DMS 273 (cell line): Measurements from ENCODE around the gene PPP2R3A.
"Not testable (repeated sequence)": the region's sequence is repeated elsewhere in the genome, so short reads cannot be mapped to it uniquely, and the experiment has no call there.

Source experiments
- DNase-seq: peaks from one replicate; lab custom pipeline; 2025; ENCODE audit not compliant: unreplicated experiment; lab: John Stamatoyannopoulos, UW

The PPP2R3A gene

DNA sequence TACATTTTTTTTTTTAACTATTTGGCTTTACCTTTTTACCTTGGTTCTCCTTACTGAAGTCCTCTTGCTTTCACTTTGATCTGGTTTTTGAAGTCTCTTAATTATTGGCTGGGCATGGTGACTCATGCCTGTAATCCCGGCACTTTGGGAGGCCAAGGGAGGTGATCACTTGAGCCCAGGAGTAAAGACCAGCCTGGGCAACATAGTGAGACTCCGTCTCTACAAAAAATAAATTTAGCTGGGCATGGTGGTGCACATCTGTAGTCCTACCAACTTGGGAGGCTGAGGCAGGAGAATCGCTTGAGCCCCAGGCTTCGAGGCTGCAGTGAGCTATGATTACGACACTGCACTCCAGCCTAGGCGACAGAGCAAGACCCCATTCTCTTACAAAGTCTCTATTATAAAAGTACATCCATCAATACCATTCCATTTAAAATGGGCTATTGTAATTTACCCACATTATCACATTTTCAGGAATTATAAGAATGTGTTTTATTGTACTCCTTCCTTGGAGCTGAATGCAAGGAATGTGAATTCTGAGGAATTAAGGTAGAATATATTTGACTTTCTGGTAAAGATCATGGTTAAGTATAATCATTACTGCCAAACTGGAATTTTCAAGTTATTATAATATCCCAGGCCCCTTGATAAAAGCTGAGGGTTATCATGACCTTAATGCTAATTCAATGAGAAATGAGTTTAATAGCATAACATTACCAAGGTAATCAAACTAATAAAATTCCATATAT lies 181.6 kb downstream of the PPP2R3A start:
- no peak for DNase-seq

DNA sequence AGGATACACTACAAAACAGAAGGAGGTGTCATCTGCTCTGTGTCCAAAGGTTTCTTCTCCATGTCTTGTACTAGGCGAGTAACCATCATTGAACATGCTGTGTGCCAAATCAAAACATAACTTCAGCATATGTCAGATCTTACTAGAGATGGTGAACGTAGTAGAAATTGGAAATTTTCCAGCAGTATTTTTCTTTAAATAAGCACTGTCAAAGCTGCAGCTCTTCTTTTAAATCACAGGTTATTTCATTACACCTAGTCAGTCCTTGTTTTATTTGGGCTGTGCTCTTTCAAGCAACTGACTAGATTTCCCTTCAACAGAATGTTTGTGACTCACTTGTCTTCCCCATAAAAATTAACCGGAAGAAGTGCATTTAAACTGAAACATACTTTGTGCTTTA lies 184.1 kb downstream of the PPP2R3A start:
- peak; percentile 33 for DNase-seq

DNA sequence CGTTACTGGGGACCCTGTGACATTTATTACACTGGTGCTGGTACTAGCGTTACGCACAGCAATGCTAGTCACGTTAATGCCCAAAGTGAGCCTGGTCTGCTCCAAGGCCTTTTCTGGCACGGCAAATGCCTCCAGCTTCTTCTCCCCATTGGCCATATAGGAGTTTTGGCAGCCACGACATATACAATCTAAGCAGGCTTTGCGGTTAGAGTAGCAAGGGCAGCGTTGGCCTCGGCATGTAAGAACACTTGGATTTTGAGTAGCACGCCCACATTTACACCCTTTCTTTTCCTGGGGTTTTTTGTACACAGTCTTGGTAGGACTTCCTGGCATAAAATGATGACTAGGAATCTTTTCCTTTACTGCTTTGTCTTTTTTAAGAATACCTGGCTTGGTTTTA lies 185.7 kb downstream of the PPP2R3A start:
- DNase-seq = no peak

DNA sequence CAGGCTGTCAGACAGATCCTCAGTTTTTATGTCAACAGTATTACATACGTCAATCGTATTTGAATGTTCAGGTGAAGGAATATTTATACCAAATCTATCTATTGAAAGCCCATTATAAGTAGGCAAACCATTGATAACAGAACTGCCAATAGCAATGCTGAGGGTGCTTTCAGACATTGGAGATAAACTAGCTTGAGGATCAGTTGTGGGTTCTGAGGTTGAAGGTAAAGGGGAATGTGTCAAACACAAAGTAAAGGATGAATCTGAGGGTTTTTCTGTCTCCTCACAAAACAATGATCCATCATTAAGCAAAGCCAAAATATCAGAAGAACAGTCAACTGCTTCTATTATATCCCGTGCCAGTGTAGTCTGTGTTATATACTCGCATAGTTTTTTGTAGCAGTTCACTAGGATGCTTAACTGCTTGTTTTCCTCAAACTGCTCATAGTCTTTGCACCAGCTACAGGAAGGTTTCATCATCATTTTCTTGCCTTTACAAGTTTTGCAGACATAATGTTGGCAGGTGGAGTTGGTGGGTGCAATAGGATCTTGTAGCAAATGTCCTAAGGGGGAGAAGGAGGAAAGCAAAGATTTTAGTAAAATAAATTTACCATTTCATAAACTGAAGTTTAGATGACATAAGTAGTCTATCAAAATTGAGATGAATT lies 186.8 kb downstream of the PPP2R3A start:
- DNase-seq = no peak

DNA sequence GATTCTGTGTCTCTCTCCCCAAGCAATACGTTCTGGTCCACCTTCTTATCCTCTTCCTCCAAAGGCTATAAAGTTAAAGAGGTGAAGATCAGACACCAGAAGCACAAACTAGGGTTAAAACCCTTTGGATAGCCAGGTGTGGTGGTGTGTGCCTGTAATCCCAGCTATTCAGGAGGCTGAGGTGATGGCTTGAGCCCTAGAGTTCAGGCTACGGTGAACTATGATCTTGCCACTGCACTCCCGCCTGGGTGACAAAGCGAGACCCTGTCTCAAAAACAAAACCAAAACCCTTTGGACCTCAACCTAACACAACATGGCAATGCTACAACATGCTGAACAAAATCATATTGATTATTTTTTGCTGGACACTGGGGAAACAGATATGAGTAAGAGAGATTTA lies 187.4 kb downstream of the PPP2R3A start:
- DNase-seq = no peak

DNA sequence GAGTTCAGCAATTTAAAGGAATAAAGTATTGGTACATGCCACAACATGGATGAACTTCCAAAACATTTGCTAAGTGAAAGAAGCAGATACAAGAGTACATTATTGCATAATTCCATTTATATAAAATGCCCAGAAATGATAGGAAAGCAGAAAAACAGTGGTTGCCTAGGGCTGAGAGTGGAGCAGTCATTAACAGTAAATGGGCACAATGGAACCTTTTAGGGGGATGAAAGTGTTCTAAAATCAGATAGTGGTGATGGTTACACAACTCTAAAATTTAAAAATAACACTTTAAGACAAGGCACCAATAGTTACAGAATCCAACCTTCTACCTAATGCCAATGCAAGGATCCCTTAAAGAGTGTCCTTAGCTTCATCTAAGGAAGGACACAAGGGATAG lies 196.0 kb downstream of the PPP2R3A start:
- no peak for DNase-seq

DNA sequence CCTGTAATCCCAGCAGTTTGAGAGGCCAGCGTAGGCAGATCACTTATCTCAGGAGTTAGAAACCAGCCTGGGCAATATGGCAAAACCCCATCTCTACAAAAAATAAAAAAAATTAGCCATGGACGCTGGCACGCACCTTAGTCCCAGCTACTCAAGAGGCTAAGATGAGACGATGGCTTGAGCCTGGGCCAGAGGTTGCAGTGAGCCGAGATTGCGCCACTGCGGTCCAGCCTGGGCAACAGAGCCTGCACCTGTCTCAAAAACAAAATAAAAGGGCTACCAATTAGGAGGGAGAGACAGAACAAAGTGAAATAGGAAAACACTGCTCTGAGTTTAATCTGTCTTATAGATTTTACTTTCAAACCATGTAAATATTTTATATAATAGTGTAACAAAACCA lies 196.8 kb downstream of the PPP2R3A start:
- DNase-seq = no peak

DNA sequence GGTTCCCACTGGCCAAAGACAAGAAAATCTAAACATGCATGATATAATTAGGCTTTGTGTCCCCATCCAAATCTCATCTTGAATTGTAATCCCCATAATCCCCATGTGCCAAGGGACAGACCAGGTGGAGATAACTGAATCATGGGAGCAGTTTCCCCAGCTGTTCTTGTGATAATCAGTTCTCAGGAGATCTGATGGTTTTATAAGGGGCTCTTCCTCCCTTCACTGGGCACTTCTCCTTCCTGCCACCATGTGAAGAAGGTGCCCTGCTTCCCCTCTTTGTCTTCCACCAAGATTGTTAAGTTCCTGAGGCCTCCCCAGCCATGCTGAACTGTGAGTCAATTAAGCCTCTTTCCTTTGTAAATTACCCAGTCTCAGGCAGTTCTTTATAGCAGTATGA lies 198.1 kb downstream of the PPP2R3A start:
- DNase-seq = peak; percentile 24

DNA sequence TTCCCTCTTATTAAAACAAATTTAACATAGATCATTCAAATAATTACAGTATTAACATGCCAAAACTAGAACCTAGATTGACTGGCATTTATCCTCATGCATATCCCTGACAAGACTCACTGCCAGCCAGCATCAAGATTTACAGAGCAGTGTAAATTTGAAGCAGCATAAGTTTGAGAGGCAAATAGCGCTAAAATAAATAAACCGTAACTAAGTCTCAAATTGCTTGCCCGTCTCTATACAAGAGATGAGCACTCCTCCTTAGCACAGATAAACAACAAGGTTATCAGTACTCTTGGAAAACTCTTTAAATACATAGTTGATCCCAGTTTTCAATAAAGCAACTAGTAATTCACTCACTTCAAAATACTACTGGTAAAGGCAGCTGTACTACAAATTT lies 201.0 kb downstream of the PPP2R3A start:
- DNase-seq = peak; percentile 35

DNA sequence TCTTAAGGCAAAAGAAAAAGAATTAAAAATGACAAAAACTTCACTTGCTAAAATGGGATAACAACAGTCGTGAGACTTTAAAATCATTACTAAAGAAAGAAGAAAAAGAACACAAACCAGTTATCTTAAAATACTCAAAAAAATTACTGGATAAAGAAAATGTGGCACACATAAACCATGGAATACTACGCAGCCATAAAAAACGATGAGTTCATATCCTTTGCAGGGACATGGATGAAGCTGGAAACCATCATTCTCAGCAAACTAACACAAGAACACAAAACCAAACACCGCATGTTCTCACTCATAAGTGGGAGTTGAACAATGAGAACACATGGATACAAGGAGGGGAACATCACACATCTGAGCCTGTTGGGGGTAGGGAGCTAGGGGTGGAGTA lies 202.7 kb downstream of the PPP2R3A start:
- not testable (repeated sequence) for DNase-seq

DNA sequence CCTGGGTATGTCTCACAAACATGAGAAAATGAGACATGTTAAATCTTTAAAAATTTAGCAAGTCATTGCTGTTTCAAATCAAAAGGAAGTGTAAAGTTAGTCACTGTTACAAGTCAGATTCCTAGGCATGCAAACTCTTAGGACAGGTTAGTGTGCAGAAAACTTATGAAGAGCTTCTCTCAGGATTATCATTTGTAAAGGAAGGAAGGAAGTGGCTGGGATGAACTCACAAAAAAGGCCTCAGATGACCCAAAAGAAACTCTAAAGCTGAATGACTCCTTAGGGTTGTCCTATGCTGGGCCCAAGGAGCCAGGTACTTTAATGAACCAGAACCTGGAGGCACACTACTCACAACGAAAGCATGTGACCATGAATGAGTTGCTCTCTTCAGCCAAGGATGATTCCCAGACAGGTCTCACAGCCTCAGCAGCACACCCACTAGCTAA lies 205.6 kb downstream of the PPP2R3A start:
- DNase-seq = no peak

DNA sequence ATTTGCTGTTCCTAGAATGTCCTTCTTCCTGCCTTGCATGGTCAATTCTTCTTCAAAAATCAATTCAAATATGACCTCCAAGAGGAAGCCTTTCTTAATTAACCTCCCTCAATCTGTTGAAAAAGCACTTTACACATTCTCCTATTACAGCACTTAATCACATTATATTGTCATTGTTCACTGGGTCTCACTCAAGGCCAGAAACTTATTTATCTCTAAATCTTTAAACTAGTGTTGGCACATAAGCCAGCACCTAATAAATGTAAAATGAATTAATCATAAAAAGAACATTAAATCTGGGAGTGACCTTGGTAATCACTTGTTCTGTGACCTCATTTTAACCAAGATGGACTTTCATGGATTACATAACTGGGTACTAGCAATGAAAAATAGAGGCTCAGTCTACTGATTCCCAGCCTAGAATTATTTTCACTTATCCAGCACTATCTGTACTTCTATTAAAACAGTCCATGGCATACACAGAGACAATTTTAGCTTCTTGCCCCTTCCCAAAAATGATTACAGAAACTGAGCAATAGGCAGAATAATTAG lies 208.5 kb downstream of the PPP2R3A start:
- DNase-seq = no peak

DNA sequence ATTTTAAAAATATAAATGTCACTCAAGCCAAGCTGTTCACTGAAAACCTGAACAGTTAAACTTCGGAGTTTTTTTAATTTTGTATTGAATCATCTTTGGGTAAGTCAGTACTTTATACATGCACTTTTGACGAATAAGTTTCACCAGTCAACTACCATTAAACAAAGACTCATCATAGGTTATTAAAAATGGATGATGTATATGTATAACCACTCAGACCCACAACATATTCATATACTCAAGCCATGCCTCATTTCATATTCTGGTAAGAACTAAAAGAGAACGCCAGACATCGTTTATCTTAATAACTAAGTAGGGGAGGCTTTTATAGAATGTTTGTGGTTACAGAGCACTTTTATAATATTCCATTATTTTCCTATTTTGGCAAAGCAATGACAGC lies 212.3 kb downstream of the PPP2R3A start:
- DNase-seq = no peak

DNA sequence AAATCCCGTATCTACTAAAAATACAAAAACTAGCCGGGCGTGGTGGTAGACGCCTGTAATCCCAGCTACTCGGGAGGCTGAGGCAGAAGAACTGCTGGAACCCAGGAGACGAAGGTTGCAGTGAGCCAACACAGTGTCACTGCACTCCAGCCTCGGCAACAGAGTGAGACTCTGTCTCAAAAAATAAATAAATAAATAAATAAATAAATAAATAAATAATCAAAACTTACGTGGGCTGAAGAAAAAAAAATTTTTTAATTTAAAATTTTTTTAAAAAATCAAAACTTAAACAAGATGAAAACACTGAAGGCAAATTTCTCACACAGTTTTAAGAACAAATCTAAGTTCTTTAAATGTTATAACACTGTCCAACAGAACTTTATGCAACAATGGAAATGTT lies 216.2 kb downstream of the PPP2R3A start:
- DNase-seq = no peak

DNA sequence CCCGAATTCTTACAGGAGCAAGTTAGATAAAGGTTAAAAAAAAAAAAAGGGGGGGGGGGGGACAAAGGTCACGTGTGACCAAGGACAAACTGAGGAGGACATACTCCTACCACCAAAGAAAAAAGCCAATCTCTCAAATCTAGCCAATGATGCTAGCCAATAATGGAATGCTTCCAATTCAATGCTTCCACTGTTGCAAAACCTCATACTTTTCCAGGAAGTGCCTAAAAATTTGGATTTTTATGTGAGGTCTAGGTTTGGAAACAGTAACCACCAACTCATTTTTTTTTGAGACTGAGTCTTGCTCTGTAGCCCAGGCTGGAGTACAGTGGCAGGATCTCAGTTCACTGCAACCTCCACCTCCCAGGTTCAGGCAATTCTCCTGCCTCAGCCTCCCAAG lies 219.2 kb downstream of the PPP2R3A start:
- no peak for DNase-seq

DNA sequence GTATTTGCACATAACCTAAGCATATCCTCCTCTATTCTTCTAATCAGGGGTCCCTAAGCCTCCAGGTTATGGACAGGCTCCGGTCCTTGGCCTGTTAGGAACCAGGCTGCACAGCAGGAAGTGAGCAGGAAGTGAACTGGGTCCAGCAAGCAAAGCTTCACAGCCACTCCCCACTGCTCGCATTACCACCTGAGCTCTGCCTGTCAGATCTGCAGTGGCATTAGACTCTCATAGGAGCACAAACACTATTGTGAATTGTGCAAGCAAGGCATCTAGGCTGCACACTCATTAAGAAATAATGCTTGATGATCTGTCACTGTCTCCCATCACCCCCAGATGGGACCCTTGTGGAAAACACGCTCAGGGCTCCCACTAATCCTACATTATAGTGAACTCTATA lies 220.8 kb downstream of the PPP2R3A start:
- peak; percentile 36 for DNase-seq

DNA sequence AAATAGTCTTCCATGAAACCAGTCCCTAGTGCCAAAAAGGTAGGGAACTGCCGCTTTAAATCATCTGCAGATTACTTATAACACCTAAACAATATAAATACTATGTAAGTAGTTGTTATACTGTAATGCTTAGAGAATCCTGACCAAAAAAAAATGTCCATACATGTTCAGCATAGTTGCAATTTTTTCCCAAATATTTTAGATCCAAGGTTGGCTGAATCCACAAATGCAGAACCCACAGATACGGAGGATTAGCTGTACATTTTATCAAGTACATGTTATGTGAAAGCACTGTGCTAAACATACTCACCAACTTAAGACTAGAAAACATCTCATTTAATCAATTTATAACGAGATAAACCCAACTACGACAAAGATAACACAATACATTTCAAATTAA lies 221.3 kb downstream of the PPP2R3A start:
- no peak for DNase-seq

DNA sequence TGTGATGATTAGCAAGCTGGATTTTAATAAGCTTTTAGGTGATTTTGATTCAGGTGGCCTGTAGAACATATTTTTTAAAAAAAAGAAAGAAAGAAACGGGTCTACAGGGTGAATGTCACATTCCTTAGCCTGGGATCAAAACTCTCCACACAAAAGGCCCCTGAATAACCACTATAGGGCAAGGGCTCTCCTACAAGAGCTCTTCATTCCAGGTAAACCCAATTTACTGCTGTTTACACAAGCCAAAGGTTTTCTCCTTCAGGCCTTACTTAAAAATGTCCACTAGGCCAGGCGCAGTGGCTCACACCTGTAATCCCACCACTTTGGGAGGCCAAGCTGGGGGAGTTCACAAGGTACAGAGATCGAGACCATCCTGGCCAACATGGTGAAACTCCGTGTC lies 222.3 kb downstream of the PPP2R3A start:
- no peak for DNase-seq

DNA sequence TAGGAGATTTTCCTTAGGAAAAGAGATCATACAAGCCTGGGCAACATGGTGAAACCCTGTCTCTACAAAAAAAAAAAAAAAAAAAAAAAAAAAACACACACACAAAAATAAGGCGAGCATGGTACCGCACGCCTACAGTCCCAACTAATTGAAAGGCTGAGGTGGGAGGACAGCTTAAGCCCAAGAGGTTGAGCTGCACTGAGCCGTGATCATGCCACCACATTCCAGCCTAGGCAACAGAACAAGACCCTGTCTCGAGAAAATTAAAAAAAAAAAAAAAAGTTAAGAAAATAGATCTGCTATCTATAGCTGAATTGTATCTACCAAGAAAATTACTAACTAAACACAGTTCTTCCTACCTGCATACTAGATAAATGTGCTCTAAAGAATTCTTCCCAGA lies 223.5 kb downstream of the PPP2R3A start:
- no peak for DNase-seq

DNA sequence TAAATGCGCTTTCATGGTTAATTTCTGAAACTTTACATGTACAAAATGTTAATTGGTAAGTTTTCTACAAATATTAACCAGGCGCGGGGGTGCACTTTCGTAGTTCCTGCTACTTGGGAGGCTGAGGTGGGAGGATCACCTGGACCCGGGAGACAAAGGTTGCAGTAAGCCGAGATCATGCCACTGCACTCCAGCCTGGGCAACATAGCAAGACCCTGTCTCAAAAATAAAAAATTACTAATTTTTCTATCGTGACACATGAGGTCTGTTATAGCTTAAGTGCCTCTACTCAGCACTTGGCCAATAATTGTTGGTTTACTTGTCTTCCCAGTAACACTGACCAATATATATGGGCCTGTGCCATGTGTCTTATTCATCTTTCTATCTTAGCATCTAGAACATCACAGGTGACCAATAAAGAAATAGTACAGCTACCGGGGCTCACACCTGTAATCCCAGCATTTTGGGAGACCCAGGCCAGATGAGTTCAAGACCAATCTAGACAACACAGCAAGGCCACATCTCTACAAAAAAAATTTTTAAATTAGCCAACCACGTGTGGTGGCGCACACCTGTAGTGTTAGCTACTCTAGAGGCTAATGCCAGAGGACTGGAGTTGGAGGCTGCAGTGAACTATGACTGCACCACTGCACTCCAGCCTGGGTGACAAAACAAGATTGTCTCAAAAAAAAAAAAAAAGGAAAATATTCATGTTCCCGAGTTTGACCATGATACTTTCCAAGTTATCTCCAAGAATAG lies 224.5 kb downstream of the PPP2R3A start:
- DNase-seq = no peak

DNA sequence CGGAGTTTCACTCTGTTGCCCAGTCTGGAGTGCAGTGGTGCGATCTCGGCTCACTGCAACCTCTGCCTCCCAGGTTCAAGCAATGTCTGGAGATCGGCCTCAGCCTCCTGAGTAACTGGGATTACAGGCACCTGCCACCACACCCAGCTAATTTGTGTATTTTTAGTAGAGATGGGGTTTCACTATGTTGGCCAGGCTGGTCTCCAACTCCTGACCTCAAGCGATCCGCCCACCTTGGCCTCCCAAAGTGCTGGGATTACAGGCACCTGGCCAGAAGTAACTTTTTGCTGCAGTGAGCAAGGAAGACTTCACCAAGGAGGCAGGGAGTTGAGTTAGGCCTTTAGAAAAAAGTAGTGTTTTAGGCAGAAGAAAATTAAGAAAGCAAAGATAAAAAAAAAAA lies 226.7 kb downstream of the PPP2R3A start:
- DNase-seq = not testable (repeated sequence)

DNA sequence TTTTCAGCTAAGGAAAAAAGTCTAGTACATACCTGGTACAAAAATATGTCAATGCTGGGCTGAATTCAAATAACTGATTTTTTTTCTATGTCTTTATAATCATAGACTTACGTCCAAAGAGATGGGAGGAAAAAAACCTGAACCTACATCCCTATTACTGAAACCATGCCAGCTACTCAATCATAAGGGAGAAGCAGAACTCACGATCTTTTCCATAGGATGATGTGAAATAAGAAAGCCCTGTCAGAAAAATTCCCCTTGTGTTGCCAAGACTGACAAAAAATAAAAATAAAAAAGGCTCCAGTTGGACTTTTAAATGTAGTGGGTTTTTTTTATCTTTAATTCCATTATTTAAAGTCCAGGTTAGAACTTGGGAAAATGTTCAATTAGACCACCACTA lies 227.3 kb downstream of the PPP2R3A start:
- peak; percentile 60 for DNase-seq
